ENCODE data around the gene HTT.

Gene HTT

GRCh38 chr4:3292571-3293400, 218.3 kb downstream of the HTT start, which contains the start of gene RGS12:
TSS of gene RGS12 (plus strand) at chr4:3293021. CDS start at chr4:3316171, 23,150 bp downstream.
- H3K27me3 ChIP-seq = no peaks in the 10 kb centered on the region
- H3K4me3 ChIP-seq (ENCODE audit: low read depth, low read length) = peak within 1 kb of the TSS; percentile 80
- H3K36me3 ChIP-seq = no peaks in the 10 kb centered on the region
- H3K4me1 ChIP-seq = no peaks in the 10 kb centered on the region
- DNase-seq = peak; percentile 97
- H3K9me3 ChIP-seq = no peaks in the 10 kb centered on the region
- TF ChIP-seq CTCF (IDR thresholded peaks at IDR 0.05; ENCODE audit: low read depth, low read length) = no peak
